Chondrocyte (in vitro differentiated cells): ENCODE results near the gene PAM16. TPM values are rescaled to one million over a fixed set of nuclear protein-coding genes. Genes with fewer than 3 reads are reported as not detected.
A peak's percentile ranks its signal among the peaks of the same experiment; 100 is the strongest.

Experiments
- DNase-seq: peaks from one replicate; pipeline ENCODE4 v3.0.0; 2021; ENCODE audit warnings: mixed read lengths, low spot score
- H3K27ac Mint-ChIP-seq: one replicate; pipeline ENCODE4 v1.8.0; 2021; ENCODE audit warnings: mild to moderate bottlenecking, moderate library complexity, mixed read lengths; ENCODE audit not compliant: unreplicated experiment
- H3K27me3 Mint-ChIP-seq: 2 replicates; pipeline ENCODE4 v1.8.0; 2021; ENCODE audit warnings: low read depth, mixed read lengths
- H3K36me3 Mint-ChIP-seq: 2 replicates; pipeline ENCODE4 v1.8.0; 2021; ENCODE audit warnings: low read depth, mixed read lengths
- H3K4me1 Mint-ChIP-seq: 2 replicates; pipeline ENCODE4 v1.8.0; 2021; ENCODE audit warnings: low read depth, mild to moderate bottlenecking, mixed read lengths
- H3K4me3 Mint-ChIP-seq: one replicate; pipeline ENCODE4 v1.8.0; 2021; ENCODE audit warnings: mild to moderate bottlenecking, moderate library complexity, mixed read lengths; ENCODE audit not compliant: unreplicated experiment
- H3K9me3 Mint-ChIP-seq: 2 replicates; pipeline ENCODE4 v1.8.0; 2021; ENCODE audit warnings: low read depth, mixed read lengths
- total RNA-seq: library from RNA; stranded (reverse); gene quantifications from 3 replicates; pipeline ENCODE4 v1.2.1, GENCODE V29; 2021
- TF ChIP-seq, protein P1 (sequence below): fragments of 200-600 bp; sonication (generic); IDR thresholded peaks from 2 replicates; pipeline ENCODE4 v1.5.0; 2021; ENCODE audit warnings: antibody characterized with exemption, mild to moderate bottlenecking, moderate library complexity

Gene PAM16
- total RNA-seq, 1 donor from 2014 or later: 24.4 TPM

DNA sequence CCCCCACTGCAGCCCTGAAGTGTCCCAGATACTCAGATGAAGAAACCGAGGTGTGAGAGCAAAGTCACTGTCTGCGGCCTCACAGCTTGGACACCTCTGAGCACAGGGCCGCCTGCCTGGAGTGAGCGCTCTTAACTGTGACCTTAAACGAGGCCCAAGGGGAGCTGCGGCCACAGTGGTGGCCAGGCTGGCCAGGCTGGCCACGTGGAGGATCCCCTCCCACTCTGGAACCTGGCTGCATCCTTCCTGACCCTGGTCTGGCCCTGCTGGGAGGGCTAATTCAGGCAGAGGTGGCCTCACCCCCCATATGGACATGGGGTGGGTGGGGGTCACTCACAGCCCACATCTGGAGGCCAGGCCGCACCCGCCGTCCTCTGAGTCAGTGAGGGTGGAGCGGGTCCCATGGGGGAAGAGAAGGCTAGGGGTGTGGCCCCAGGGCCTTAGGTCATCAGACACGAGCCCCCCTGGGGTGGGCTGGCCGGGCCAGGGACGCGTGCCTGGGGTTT is 27.1 kb upstream of the PAM16 start:
- Mint-ChIP-seq H3K36me3 (peaks cover 5% of the 10 kb centered on the region), H3K4me3 (no peak overlapping the region), H3K9me3 (no peaks in the 10 kb centered on the region), H3K27ac (peak overlapping the region; percentile 85), H3K27me3 (no peaks in the 10 kb centered on the region), H3K4me1 (peaks cover 69% of the 10 kb centered on the region)
- TF ChIP-seq, protein P1, sequence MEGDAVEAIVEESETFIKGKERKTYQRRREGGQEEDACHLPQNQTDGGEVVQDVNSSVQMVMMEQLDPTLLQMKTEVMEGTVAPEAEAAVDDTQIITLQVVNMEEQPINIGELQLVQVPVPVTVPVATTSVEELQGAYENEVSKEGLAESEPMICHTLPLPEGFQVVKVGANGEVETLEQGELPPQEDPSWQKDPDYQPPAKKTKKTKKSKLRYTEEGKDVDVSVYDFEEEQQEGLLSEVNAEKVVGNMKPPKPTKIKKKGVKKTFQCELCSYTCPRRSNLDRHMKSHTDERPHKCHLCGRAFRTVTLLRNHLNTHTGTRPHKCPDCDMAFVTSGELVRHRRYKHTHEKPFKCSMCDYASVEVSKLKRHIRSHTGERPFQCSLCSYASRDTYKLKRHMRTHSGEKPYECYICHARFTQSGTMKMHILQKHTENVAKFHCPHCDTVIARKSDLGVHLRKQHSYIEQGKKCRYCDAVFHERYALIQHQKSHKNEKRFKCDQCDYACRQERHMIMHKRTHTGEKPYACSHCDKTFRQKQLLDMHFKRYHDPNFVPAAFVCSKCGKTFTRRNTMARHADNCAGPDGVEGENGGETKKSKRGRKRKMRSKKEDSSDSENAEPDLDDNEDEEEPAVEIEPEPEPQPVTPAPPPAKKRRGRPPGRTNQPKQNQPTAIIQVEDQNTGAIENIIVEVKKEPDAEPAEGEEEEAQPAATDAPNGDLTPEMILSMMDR: no peak
- no peak for DNase-seq

DNA sequence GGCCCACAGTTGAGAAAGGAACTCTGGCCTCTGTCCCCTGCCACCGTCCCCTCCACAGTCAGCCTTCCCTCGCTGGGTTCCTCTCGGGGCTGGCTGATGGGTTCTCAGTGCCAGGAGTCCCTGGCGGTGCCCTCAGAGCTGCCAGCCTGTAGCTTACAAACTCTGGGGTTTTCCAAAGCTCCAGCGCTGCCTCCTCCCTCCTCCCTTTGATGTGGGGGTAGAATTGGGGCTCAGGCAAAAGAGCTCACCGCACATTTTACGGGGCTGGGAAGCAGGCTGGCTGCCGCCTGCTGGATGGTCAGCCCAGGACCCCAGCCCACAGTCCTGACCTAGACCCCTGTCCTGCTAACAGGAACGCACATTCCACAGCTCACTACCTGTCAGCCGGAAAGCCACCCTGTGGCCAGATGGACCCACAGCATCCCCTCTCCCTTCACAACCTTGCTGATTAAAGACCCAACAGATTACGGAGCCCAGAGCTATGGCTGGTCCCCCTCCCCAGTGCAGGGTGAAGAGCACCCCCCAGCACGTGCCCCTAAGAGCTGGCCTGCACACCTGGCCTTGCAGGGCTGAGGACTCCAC is 26.5 kb upstream of the PAM16 start:
- Mint-ChIP-seq H3K4me3 (peak overlapping the region; percentile 25), H3K4me1 (peaks cover 64% of the 10 kb centered on the region)

DNA sequence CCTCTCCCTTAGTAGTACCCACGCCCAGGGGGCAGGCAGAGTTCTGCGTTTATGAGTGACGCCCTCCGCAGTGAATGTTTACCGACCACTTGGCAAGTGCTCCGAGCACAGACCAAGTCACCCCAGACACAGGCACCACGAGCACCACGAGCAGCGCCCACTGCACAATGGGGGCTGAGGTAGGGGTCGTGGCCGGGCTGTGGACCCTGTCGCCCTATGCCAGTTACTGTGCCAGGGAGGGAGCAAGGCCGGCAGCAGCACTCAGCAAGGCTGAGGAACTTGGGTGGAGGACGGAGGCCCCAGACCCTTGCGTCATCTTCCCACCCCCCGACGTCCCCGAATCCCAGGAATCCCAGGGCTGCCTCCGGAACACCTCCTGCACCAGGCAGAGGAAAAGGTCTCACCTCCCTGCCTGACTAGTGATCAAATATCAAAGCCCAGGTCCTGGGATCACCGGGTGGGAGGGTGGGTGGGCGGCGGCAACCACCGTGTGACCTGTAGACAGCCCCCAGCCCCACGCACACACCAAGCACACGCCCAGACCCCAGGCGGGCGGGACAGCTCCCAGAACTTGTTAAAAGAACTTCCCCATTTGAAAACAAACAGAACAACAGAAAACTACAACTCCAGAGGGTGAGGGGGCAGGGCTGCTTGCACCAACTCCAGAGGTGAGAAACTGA is 25.9 kb upstream of the PAM16 start:
- TF ChIP-seq, protein P1: no peak
- no peak for DNase-seq
- H3K9me3 Mint-ChIP-seq: no peaks in the 10 kb centered on the region
- H3K36me3 Mint-ChIP-seq: peaks cover 5% of the 10 kb centered on the region
- peak overlapping the region; percentile 65 for H3K4me3 Mint-ChIP-seq
- peaks cover 62% of the 10 kb centered on the region for H3K4me1 Mint-ChIP-seq
- H3K27ac Mint-ChIP-seq: peak overlapping the region; percentile 97
- no peaks in the 10 kb centered on the region for H3K27me3 Mint-ChIP-seq

More for the DNA sequence above, 26.5 kb upstream of the PAM16 start:
- DNase-seq: no peak
- no peaks in the 10 kb centered on the region for H3K27me3 Mint-ChIP-seq
- H3K27ac Mint-ChIP-seq: peak overlapping the region; percentile 85
- TF ChIP-seq, protein P1: peak; percentile 52
- peaks cover 5% of the 10 kb centered on the region for H3K36me3 Mint-ChIP-seq
- H3K9me3 Mint-ChIP-seq: no peaks in the 10 kb centered on the region

DNA sequence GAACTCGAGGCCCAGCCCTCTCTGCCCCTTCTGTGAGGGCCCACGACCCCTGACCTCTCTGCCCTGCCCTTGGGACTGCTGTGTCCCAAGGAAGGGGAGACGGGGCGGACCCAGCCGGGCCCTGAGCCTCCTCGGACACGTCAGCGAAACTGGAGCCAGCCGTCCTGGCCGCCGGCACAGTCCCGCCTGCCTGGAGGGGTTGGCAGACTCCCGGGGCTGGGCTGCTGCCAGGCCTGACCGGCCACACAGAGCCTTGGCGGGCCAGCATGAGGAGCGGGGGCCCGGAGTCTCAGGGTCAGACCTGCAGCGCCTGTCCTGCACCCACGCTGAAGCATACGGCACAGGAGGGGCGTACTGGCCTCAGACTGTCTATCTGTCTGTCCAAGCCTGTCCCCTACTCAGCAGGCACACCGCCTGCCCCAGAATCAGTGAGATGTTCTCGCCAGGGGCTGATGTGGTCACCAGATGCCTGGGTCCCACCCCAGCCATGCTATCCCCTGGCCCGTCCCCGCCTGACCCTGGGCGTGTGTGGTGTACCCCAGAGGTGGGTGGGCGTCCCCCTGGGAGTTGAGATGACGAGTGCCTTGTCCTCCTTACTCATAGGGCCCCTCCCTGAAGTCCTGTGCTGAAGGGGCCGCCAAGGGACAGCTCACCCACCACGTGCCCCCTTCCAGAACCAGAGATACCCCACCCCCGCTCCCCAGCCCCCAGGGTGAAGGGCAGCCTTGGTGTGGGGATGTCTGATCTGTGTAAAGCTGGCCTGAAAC is 25.2 kb upstream of the PAM16 start:
- no peaks in the 10 kb centered on the region for H3K27me3 Mint-ChIP-seq
- no peaks in the 10 kb centered on the region for H3K9me3 Mint-ChIP-seq
- H3K4me3 Mint-ChIP-seq: peak overlapping the region; percentile 65
- peaks cover 5% of the 10 kb centered on the region for H3K36me3 Mint-ChIP-seq
- H3K4me1 Mint-ChIP-seq: peaks cover 64% of the 10 kb centered on the region
- TF ChIP-seq, protein P1: no peak
- peak overlapping the region; percentile 97 for H3K27ac Mint-ChIP-seq
- no peak for DNase-seq

DNA sequence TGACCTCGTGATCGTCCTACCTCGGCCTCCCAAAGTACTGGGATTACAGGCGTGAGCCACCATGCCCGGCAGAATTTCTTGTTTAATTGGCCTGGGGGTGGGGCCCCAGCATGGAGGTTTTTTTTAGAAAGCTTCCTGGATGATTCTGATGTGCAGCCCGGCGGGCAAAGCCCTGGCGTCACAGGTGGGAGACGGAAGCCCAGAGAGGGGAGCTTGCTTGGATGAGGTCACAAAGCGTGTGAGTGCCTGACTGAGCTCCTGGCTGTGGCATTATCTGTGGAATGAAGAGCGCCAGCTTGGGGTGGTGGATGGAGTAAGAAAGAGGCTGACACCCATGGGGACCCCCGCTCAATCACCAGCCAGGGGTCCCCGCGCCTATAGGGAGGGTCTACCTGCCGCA is 24.6 kb upstream of the PAM16 start:
- Mint-ChIP-seq H3K27me3 (no peaks in the 10 kb centered on the region), H3K4me1 (peaks cover 68% of the 10 kb centered on the region), H3K9me3 (no peaks in the 10 kb centered on the region), H3K36me3 (peaks cover 5% of the 10 kb centered on the region), H3K27ac (peak overlapping the region; percentile 97), H3K4me3 (peak overlapping the region; percentile 65)
- TF ChIP-seq, protein P1: no peak
- DNase-seq: no peak
